HCT116 (cell line): ENCODE data around the gene PDHB.

Experiments used
- CTCF ChIP-seq, 3 experiments: fragments of 200-600 bp in 1 of 3; sonication (generic) in 1 of 3; IDR thresholded peaks in 2 of 3; conservative IDR thresholded peaks in 1 of 3; 2 replicates each; pipeline ENCODE4 v1.5.1; 2012 to 2017; ENCODE audit warnings: low read depth in 2 of 3, low read length in 2 of 3, antibody characterized with exemption in 1 of 3, borderline replicate concordance in 1 of 3, control low read depth in 1 of 3, mild to moderate bottlenecking in 1 of 3, mixed read lengths in 1 of 3, mixed run types in 1 of 3, moderate library complexity in 1 of 3; ENCODE audit not compliant: insufficient read depth in 1 of 3
- JUND ChIP-seq: IDR thresholded peaks from 2 replicates; pipeline ENCODE4 v1.6.1; 2012
- POLR2A ChIP-seq: IDR thresholded peaks from 2 replicates; pipeline ENCODE4 v1.7.0; 2011; ENCODE audit warnings: borderline replicate concordance; ENCODE audit not compliant: insufficient read depth, insufficient read length; ENCODE audit errors: extremely low read depth
- RAD21 ChIP-seq: IDR thresholded peaks from 2 replicates; pipeline ENCODE4 v1.6.1; 2012; ENCODE audit warnings: low read depth, mild to moderate bottlenecking
- REST ChIP-seq: IDR thresholded peaks from 2 replicates; pipeline ENCODE4 v1.6.1; 2012; ENCODE audit warnings: low read depth
- SP1 ChIP-seq: IDR thresholded peaks from 2 replicates; pipeline ENCODE4 v1.6.1; 2012; ENCODE audit warnings: low read depth
- SRF ChIP-seq: IDR thresholded peaks from 2 replicates; pipeline ENCODE4 v1.6.1; 2012; ENCODE audit warnings: low read depth

- no peak for TF ChIP-seq CTCF (IDR thresholded peaks at IDR 0.05 in 2 of 3, conservative IDR thresholded peaks at IDR 0.05 in 1 of 3; ENCODE audit: borderline replicate concordance in 1 of 3, insufficient read depth in 1 of 3, low read depth in 2 of 3, low read length in 2 of 3)
- no peak for TF ChIP-seq SRF
- no peak for TF ChIP-seq RAD21
- TF ChIP-seq POLR2A, result no peak
- TF ChIP-seq JUND, result no peak
- no peak for TF ChIP-seq REST
- TF ChIP-seq SP1, result no peak
Observed at GRCh38 chr3:58441514-58442450, 8.2 kb upstream of the PDHB start.
